Measurements from ENCODE around the gene CACNA1C. TPM values are rescaled to one million over a fixed set of nuclear protein-coding genes. Genes with fewer than 3 reads are reported as not detected.
A peak's percentile ranks its signal among the peaks of the same experiment; 100 is the strongest.

Gene CACNA1C
- total RNA-seq, 4 donors from 2014 or later, result 44.1 to 104 (median 49.4) TPM

DNA sequence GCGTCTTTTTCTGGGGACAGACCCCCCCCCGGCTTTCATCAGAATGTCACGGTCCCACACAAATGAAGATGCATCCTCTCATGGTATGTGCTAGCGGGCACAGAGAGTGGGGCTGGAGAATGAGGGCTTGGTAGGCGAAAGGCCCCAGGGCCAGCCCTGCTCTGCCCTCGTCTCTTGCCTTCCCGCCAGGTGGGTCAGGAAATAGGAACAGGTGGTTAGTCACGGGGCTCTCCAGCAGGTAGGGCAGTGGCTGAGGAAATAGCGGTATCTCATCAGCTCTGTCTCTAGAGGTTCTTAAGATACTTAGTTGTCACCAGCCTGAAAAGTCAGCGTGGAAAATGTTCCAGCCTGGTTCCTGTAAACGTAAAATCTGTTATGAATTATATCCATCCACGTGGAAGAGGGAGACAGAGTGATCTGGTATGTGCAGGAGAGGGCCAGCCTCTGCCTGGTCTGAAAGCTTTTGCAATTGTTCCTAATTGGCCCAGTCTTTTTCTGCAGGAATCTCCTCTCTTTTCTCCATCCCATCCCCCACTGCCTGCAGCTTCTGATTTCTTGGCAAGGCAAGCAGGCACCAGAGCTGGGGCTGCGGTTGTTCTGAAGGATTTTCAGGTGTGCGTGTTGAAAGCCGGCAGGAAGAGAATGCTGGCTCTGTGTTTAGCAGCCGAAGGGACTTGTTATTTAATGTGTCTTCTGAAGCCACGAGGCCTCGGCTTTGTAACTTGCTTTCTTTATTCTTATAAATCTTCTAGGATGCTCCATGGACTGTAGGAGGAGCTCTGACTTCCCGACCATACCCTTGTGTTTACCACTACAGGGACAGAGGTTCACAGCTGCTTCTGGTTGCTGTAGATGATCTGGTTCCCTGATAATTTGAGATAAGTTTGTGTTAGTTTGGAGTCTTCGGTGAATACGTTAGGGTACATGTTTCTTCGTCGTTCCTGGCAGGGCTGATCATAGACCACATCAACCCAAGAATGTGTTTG is 131.1 kb downstream of the CACNA1C start:
- 49% methylated on average over 23 of the region's 23 CpGs for WGBS
- intact Hi-C loops (cut with DNase I), result loop anchor here (5.0 kb wide), 1 partner anchor 83 kb away; no protein-coding TSS in a partner anchor
- DNase-seq (ENCODE audit: extremely low spot score), result no peak
- Histone ChIP-seq H3K27me3 (no peaks in the 10 kb centered on the region), H3K4me3 (peak overlapping the region in 3 of 4 donors; percentile 11 to 17 (median 15)), H3K9me3 (no peaks in the 10 kb centered on the region), H3K27ac (replicated peaks in 1 of 4) (peak overlapping the region; percentile 75 to 89 (median 78)), H3K36me3 (no peaks in the 10 kb centered on the region), H3K4me1 (peaks cover 45 to 64% (median 58%) of the 10 kb centered on the region in 4 donors)
- TF ChIP-seq EP300 (IDR thresholded peaks at IDR 0.05) (peak; percentile 2), POLR2AphosphoS5 (IDR thresholded peaks at IDR 0.05) (peak; percentile 47 to 56), POLR2A (IDR thresholded peaks at IDR 0.05; ENCODE audit: low read depth) (no peak)
- TF ChIP-seq, protein P1, sequence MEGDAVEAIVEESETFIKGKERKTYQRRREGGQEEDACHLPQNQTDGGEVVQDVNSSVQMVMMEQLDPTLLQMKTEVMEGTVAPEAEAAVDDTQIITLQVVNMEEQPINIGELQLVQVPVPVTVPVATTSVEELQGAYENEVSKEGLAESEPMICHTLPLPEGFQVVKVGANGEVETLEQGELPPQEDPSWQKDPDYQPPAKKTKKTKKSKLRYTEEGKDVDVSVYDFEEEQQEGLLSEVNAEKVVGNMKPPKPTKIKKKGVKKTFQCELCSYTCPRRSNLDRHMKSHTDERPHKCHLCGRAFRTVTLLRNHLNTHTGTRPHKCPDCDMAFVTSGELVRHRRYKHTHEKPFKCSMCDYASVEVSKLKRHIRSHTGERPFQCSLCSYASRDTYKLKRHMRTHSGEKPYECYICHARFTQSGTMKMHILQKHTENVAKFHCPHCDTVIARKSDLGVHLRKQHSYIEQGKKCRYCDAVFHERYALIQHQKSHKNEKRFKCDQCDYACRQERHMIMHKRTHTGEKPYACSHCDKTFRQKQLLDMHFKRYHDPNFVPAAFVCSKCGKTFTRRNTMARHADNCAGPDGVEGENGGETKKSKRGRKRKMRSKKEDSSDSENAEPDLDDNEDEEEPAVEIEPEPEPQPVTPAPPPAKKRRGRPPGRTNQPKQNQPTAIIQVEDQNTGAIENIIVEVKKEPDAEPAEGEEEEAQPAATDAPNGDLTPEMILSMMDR (IDR thresholded peaks at IDR 0.05), result peak; percentile 26 to 38 (median 27)

DNA sequence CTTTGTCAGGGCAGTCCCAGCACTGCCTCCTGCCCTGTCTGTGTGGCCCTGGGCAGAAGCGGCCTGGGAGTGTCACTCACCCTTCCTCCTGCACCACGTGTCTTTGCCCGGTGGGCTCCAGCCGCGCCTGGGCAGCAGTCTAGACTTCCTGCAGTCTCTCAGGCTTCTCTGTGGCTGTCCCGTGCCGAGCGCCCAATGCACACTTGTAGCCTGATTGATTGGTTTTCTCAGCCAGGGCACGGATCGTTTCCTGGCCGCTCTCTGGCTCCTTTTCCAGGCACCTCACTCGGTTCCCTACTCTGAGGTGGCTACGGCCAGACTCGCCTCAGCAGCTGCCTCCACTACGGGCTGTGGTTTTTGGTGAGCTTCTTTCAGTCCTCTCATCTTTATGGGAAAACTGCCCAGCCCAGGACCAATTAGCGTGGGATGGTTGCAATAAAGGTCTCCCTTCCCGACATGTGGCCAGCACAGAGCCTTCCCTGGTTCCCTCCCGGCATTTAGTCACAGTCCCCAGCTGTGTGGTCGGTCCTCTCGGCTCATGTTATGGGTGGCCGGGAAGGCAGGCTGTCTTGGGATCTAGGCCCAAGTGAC is 133.1 kb downstream of the CACNA1C start:
- no peaks in the 10 kb centered on the region for H3K27me3 ChIP-seq
- no peak for DNase-seq (ENCODE audit: extremely low spot score)
- no peak for TF ChIP-seq POLR2AphosphoS5 (IDR thresholded peaks at IDR 0.05)
- TF ChIP-seq EP300 (IDR thresholded peaks at IDR 0.05), result no peak
- TF ChIP-seq, protein P1 (IDR thresholded peaks at IDR 0.05), result no peak
- no peak for TF ChIP-seq POLR2A (IDR thresholded peaks at IDR 0.05; ENCODE audit: low read depth)
- H3K27ac ChIP-seq (replicated peaks in 1 of 4), result peak overlapping the region in 2 of 4 donors; percentile 79 to 89
- intact Hi-C loops (cut with DNase I), result no loop called here
- H3K9me3 ChIP-seq, result no peaks in the 10 kb centered on the region
- 90% methylated on average over 16 of the region's 21 CpGs for WGBS
- peaks cover 0 to 5% (median 0%) of the 10 kb centered on the region in 4 donors for H3K36me3 ChIP-seq
- peaks cover 25 to 44% (median 38%) of the 10 kb centered on the region in 4 donors for H3K4me1 ChIP-seq
- no peak overlapping the region for H3K4me3 ChIP-seq

- intact Hi-C loops (cut with DNase I), result no loop called here
- H3K4me1 ChIP-seq, result peaks cover 19 to 30% (median 27%) of the 10 kb centered on the region in 4 donors
- peak overlapping the region in 2 of 4 donors; percentile 23 to 79 for H3K27ac ChIP-seq (replicated peaks in 1 of 4)
- no peak overlapping the region for H3K4me3 ChIP-seq
- no peaks in the 10 kb centered on the region for H3K27me3 ChIP-seq
- DNase-seq (ENCODE audit: extremely low spot score), result no peak
- TF ChIP-seq POLR2A (IDR thresholded peaks at IDR 0.05; ENCODE audit: low read depth) (no peak), POLR2AphosphoS5 (IDR thresholded peaks at IDR 0.05) (no peak), EP300 (IDR thresholded peaks at IDR 0.05) (no peak)
- TF ChIP-seq, protein P1 (IDR thresholded peaks at IDR 0.05), result no peak
- no peaks in the 10 kb centered on the region for H3K9me3 ChIP-seq
- 64% methylated on average over 4 of the region's 15 CpGs for WGBS
- peaks cover 0 to 5% (median 0%) of the 10 kb centered on the region in 4 donors for H3K36me3 ChIP-seq
Observed at GRCh38 chr12:2187195-2187945, 134.6 kb downstream of the CACNA1C start.

GRCh38 chr12:2190085-2190484 is 137.3 kb downstream of the CACNA1C start:
- Histone ChIP-seq H3K9me3 (no peaks in the 10 kb centered on the region), H3K27ac (replicated peaks in 1 of 4) (no peak overlapping the region), H3K27me3 (no peaks in the 10 kb centered on the region), H3K36me3 (peaks cover 0 to 9% (median 0%) of the 10 kb centered on the region in 4 donors), H3K4me1 (peaks cover 16 to 23% (median 20%) of the 10 kb centered on the region in 4 donors), H3K4me3 (no peak overlapping the region)
- 84% methylated on average over 9 of the region's 9 CpGs for WGBS
- no peak for DNase-seq (ENCODE audit: extremely low spot score)
- intact Hi-C loops (cut with DNase I), result no loop called here
- TF ChIP-seq EP300 (IDR thresholded peaks at IDR 0.05) (no peak), POLR2A (IDR thresholded peaks at IDR 0.05; ENCODE audit: low read depth) (no peak), POLR2AphosphoS5 (IDR thresholded peaks at IDR 0.05) (no peak)
- TF ChIP-seq, protein P1 (IDR thresholded peaks at IDR 0.05), result no peak
